Kidney glomerular epithelial cell (primary cell): ENCODE results near the gene EVI5.

Experiments
- DNase-seq: peaks from one replicate; lab custom pipeline; 2025; lab: John Stamatoyannopoulos, UW

The EVI5 gene

DNA sequence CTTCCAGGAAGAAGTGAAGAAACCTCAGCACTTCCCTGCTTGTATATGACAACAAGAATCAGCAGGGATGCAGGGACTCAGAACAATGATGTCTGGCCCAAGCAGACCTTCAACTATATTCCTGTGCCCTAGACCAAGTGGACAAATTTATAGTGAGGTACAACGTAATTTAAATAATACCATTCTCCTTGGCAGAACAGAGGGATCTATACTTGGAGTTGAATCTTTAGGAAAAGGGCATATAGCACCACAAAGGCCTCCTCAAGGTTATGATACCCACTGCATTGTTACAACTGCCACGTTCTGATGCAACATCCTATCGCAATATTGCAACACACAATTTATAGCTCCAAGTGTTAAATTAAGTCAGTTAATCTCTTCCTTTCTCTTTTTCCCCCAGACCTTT, 269.1 kb downstream of the EVI5 start:
- DNase-seq: no peak

GRCh38 chr1:92511541-92511940, 273.4 kb downstream of the EVI5 start:
- no peak for DNase-seq

DNA sequence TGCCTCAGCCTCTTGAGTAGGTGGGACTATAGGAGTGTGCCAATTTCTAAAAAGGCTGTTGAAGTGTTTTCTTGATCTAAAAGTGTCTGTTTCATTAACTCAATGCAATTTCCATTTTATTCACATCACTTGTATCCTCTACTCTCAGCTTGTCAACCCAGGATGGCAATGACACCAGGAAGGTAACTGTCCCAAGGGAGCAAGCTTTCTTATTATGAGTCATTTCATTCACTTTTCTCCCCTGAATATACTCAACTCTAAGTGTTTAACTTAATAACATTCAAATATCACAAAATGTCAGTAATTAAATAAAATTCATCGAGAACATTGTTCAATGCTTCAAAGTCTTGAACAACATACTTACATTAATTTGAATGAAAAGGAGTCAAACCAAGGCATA, 275.3 kb downstream of the EVI5 start:
- no peak for DNase-seq

GRCh38 chr1:92505015-92505692, 279.8 kb downstream of the EVI5 start:
- DNase-seq: no peak

- DNase-seq: no peak
Measured at GRCh38 chr1:92504291-92505014, 280.5 kb downstream of the EVI5 start.

DNA sequence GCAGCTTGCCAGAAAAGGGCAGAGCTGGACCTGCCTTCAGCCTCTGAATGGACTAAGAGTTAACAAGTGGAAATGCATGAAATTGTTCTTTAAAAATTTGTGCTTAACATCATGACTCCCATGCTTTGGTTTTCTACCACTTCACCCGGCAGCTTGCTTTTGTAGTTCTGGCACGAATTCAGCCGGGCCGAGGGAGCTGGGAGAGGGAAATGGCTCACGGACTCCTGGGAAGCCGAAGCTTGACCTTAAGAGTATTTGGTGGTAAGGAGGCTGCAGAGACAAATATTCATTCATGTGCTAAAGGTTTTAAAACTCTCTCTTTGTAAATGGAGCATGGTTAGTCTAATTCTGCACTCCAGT, 281.0 kb downstream of the EVI5 start:
- no peak for DNase-seq

GRCh38 chr1:92503043-92503925, 281.6 kb downstream of the EVI5 start:
- DNase-seq: no peak

DNA sequence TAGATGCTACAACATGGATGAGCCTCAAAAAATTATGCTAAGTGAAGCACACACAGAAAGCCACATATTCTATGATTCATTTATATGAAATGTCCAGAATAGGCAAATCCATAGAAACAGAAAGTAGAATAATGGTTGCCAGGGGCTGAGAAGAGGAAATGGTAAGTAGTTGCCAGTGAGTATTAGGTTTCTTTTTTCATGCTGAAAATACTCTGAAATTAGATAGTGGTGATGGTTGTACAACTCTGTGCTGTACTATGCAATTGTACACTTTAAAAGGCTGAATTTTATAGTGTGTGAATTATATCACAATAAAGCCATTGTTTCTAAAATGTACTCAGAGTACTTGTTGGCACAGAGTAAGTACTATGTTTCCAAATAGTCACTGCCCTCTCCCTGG, 282.7 kb downstream of the EVI5 start:
- no peak for DNase-seq

DNA sequence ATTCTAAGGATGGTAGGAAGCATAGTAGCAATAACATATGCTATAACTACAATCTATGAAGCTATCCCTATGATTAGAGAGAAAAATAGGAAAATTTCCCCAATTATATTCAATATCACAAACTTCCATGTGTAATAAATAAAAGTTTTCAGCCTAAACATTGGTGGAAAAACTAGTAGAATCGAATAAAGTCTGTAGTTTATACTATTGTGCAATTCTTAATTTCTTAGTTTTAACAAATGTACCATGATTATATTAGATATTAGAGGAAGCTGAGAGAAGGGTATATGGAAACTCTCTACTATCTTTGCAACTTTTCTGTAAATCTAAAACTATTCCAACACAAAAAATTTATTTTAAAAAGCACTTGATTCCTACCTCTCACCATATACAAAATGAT, 284.4 kb downstream of the EVI5 start:
- DNase-seq: no peak

- DNase-seq: no peak
Measured at GRCh38 chr1:92495392-92496063, 289.4 kb downstream of the EVI5 start.

DNA sequence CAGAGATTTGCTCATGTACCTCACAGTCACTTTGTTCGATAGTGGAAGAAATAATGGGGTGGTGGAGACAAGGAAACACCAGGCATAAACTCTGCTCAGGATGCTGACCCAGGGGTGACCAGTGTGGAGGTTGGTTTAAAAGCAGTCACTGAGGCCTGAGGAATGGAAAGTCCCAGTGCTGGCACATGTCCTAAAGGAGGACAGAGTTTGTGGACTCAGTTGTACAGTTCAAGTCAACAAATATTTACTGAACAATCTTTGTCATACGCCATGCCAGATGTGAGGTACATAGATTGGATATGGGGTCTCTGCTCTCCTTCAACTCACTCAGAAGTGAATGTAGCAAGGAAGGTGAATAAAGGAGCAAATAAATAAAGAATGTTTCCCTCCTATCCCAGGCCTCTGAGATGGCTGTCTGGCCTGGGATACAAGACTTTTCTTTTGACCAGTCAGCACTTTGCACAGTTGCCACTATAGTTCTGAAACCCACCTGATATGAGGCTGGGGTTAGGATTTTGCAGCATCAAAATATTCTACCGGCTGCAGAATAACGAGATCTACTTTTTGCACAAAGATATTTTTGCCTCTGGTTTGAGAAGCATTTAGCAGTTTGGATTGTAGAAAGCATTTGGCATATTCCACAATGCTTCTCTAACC, 290.3 kb downstream of the EVI5 start:
- no peak for DNase-seq

GRCh38 chr1:92493139-92493538, 291.8 kb downstream of the EVI5 start:
- no peak for DNase-seq

DNA sequence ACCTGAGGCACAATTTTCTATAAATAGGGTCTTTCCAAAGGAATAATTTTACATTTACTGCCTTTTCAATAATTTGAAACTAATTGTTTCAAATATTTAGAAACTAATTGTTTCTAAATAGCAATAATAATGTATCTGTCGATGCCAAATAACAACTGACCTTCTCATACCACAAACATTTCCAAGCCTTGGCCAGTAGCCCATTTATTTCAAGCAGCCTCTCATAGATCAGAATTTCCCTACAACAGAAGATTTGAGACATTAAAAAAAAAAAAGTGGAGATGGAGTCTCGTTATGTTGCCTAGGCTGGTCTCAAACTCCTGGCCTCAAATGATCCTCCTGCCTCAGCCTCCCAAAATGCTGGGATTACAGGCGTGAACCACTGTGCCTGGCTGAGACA, 296.1 kb downstream of the EVI5 start:
- no peak for DNase-seq

DNA sequence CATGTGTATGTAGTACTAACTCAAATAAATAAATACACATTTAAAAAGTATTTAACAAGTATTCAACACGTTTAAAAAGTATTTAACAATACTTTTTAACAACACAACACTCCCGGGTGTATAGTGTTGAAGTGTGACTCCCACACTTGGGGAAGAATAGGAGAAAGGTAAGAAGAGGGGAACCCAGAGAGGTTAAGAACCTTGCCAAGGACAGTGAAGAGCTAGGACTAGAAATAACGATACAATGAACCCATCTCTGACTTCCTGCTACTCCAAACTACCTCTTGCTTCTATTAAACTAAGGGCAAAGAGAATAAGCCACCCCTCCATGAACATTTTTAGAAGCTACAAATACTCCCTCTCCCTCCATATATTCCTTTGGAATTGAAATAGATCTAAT, 296.5 kb downstream of the EVI5 start:
- no peak for DNase-seq

DNA sequence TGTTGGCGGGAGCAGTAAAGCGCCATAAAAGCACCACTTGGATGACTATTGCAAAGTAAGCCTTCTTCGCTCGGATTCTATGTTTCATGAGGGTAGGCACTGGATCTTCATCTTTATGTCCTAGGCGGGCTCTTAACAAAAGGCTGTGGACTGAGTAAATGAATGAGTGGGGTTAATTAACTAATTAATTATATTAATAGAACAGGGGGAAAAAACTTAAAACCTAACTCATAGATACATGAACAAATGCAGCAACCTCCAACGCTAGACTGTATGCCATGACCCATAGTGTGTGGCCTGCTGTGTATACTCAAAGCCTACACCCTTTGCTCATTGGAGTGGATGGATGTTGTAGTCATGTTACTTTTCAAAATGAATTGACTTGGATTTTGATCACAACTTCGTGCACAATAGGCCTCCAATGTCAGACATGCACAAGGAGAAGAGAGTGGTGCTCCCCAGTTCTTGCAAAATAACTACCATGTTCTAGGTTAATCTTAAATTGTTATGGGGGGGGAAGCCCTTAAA, 297.8 kb downstream of the EVI5 start:
- no peak for DNase-seq

GRCh38 chr1:92486251-92487077, 298.4 kb downstream of the EVI5 start, which contains the start of gene GFI1:
GFI1 (minus strand) TSS chr1:92486925; CDS start chr1:92483487, 3,438 bp downstream.
- DNase-seq: no peak

- no peak for DNase-seq
Measured at GRCh38 chr1:92485381-92486250, 299.3 kb downstream of the EVI5 start.

GRCh38 chr1:92484472-92485380, 300.2 kb downstream of the EVI5 start:
- no peak for DNase-seq
